Measurements from ENCODE around the gene RBKS.

RBKS gene

DNA sequence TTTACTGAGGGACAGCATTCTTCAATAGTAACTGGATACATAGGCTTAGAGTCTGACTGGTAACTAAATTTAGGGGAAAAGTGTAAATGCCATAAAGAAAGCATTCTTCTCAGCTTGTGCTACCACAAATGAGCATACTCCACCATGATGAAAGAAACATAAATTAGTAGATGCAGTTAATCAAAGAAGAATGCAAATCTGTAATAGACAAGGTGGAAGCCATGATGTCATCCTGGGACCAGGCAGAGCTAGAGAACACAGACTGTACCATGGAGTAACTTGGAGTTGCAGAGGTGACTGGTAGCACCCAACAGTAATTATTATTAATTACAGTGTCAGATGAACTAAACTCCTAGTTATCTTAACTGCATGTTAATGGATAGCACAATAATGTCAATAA, 51.7 kb downstream of the RBKS start:
- no peaks in the 10 kb centered on the region for H3K9me3 Mint-ChIP-seq
- DNase-seq, result no peak
- H3K27me3 Mint-ChIP-seq, result no peaks in the 10 kb centered on the region
- no peak for ATAC-seq
- no peaks in the 10 kb centered on the region for H3K4me1 Mint-ChIP-seq
- no peak overlapping the region for H3K27ac Mint-ChIP-seq
- no peak overlapping the region for H3K4me3 Mint-ChIP-seq

- H3K4me3 Mint-ChIP-seq, result no peak overlapping the region
- H3K4me1 Mint-ChIP-seq, result no peaks in the 10 kb centered on the region
- no peak for ATAC-seq
- DNase-seq, result no peak
- no peaks in the 10 kb centered on the region for H3K27me3 Mint-ChIP-seq
- no peak overlapping the region for H3K27ac Mint-ChIP-seq
- H3K9me3 Mint-ChIP-seq, result no peaks in the 10 kb centered on the region
Observed at GRCh38 chr2:27833931-27834330, 56.3 kb downstream of the RBKS start.

- H3K4me3 Mint-ChIP-seq, result no peak overlapping the region
- H3K27ac Mint-ChIP-seq, result no peak overlapping the region
- ATAC-seq (no peak), DNase-seq (no peak)
- H3K4me1 Mint-ChIP-seq, result no peaks in the 10 kb centered on the region
- no peaks in the 10 kb centered on the region for H3K9me3 Mint-ChIP-seq
- H3K27me3 Mint-ChIP-seq, result no peaks in the 10 kb centered on the region
Observed at GRCh38 chr2:27832396-27832795, 57.8 kb downstream of the RBKS start.

DNA sequence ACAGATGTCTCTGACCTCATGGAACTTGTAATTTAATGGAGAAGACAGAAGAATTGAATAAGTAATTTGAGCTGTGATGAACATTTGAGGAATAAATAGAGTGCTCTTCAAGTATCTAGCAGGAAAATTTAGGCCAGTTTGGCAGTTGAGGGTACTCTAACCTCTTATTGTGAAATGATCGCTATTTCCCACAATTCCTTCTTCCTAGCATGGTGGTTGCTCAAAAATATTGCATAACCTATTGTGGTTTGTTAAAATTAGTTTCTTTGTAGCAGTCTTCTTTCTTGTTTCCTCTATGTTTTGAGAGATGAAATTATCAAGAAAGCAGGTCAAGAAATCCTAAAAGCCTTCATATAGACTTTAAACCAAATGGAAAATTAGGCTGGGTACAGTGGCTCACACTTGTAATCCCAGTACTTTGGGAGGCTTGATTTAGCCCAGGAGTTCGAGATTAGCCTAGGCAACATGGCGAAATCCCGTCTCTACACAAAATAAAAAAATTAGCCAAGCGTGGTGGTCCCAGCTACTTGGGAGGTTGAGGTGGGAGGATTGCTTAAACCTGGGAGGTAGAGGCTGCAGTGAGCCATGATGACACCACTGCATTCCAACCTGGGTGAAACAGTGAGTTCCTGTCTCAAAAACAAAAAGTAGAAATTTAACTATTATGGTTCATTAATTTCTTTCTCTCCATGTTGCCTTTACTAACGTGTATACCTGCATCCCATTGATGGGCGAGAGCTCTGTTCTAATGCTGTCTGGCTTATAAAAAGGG, 58.7 kb downstream of the RBKS start:
- Mint-ChIP-seq H3K4me1 (no peaks in the 10 kb centered on the region), H3K27ac (no peak overlapping the region), H3K4me3 (no peak overlapping the region), H3K9me3 (no peaks in the 10 kb centered on the region), H3K27me3 (no peaks in the 10 kb centered on the region)
- DNase-seq (no peak), ATAC-seq (no peak)

DNA sequence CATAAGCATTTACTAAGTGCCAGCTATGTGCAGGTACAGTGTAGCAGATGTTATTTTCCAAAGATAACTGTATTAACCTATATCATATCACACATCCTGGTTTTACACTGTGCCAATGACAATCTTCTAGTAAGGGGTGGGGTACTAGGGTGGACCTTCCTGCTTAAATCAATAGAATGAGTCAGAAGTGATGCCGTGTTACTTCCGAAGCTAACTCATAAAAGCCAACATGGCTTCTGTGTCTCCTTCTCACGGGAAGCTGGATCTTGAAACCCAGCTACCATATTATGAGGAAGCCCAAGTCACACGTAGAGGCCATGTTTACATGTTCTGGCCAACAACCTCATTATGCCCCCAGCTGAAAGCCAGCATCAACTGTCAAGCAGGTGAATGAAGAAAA, 59.5 kb downstream of the RBKS start:
- no peak for DNase-seq
- Mint-ChIP-seq H3K27ac (no peak overlapping the region), H3K4me3 (no peak overlapping the region), H3K4me1 (no peaks in the 10 kb centered on the region), H3K9me3 (no peaks in the 10 kb centered on the region), H3K27me3 (no peaks in the 10 kb centered on the region)
- ATAC-seq, result no peak

DNA sequence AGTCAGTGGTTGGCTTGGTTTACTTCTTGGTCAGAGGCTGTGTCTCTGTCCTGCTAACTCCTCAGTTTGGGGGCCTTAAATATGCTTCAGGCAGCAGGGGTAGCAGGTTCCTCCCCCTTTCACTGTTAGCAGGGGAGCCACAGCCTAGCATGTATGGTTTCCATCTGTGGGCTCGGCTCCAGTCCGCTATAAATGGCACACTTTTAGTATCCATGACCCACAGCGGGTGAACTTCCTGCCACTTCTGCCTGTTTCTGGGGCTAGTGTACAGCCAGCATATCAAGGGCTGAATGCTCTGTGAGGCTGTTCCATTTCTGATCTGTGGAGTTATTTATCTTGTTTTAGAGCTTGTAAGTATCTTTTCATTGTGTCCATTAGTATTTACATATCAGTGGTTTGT, 60.4 kb downstream of the RBKS start:
- Mint-ChIP-seq H3K27me3 (no peaks in the 10 kb centered on the region), H3K27ac (no peak overlapping the region), H3K4me1 (no peaks in the 10 kb centered on the region), H3K4me3 (no peak overlapping the region), H3K9me3 (peaks cover 0 to under 1% of the 10 kb centered on the region in 2 donors)
- DNase-seq (no peak), ATAC-seq (no peak)

GRCh38 chr2:27828305-27828704, 61.9 kb downstream of the RBKS start:
- H3K27ac Mint-ChIP-seq, result no peak overlapping the region
- no peaks in the 10 kb centered on the region for H3K27me3 Mint-ChIP-seq
- H3K9me3 Mint-ChIP-seq, result peaks cover 12 to 13% of the 10 kb centered on the region in 2 donors
- H3K4me1 Mint-ChIP-seq, result no peaks in the 10 kb centered on the region
- ATAC-seq (no peak), DNase-seq (no peak)
- H3K4me3 Mint-ChIP-seq, result no peak overlapping the region

- H3K9me3 Mint-ChIP-seq, result peaks cover 12 to 13% of the 10 kb centered on the region in 2 donors
- ATAC-seq, result no peak
- no peak overlapping the region for H3K4me3 Mint-ChIP-seq
- H3K27me3 Mint-ChIP-seq, result no peaks in the 10 kb centered on the region
- no peak overlapping the region for H3K27ac Mint-ChIP-seq
- H3K4me1 Mint-ChIP-seq, result no peaks in the 10 kb centered on the region
- no peak for DNase-seq
Observed at GRCh38 chr2:27824401-27824800, 65.8 kb downstream of the RBKS start.

DNA sequence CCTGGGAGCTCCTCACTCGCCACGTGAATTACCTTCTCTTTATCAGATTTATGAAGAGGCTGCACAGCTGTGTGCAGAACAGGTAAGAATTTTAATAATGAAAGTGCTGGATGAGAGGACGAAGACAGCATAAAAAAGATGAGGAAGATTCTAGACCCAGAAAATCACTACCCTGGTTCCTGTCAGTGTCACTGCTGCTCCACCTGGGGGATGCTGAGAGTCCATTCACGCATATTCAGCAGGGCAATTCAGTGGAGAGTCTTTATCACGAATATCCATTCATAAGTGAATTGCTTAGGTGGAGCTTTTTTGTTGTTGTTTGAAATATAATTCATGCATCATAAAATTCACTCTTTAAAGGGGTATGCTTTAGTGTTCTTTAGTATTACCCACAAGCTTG, 66.6 kb downstream of the RBKS start:
- DNase-seq (no peak), ATAC-seq (no peak)
- Mint-ChIP-seq H3K9me3 (peaks cover 12 to 13% of the 10 kb centered on the region in 2 donors), H3K27ac (no peak overlapping the region), H3K27me3 (no peaks in the 10 kb centered on the region), H3K4me1 (no peaks in the 10 kb centered on the region), H3K4me3 (no peak overlapping the region)

DNA sequence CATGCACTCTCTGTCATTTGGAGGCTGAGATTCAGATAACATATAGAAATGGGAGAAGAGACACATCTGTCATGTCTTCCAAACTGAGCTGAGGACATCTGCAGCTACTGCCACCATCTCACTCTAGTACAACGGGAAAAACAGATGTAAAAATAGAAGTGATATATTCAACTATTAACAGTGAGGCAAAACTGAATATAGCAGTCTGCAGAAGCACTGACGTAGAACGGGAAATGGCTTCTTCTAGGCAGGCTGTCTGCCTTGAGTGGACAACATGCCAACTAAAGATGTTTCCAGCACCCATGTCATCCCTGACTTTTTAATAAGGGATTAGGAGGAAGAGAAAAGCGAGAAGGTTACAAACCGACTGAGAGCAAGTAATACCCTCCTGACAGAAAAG, 67.1 kb downstream of the RBKS start:
- Mint-ChIP-seq H3K27ac (no peak overlapping the region), H3K9me3 (peaks cover 12 to 13% of the 10 kb centered on the region in 2 donors), H3K27me3 (no peaks in the 10 kb centered on the region), H3K4me3 (no peak overlapping the region), H3K4me1 (no peaks in the 10 kb centered on the region)
- ATAC-seq, result no peak
- no peak for DNase-seq

DNA sequence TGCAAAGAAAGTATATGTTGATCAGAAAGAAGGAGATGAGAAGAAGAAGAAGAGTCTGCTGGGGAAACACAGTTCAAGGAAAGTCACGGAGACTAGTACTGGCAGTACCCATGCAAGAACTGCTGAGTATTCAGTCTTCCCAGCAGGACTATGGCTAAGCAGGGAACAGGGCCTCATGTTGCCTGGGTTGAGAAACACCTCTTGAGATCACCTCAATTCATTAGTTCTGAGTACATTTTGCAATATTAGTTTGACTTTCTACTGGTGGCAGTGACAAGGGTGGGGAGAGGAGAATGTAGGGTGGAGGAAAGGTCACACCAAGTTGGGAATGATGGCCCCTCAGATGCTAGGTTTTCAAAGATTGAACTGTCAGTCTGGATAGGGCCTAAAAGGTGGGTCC, 68.1 kb downstream of the RBKS start:
- Mint-ChIP-seq H3K4me1 (no peaks in the 10 kb centered on the region), H3K9me3 (peaks cover 12 to 13% of the 10 kb centered on the region in 2 donors), H3K4me3 (no peak overlapping the region), H3K27me3 (no peaks in the 10 kb centered on the region), H3K27ac (no peak overlapping the region)
- ATAC-seq (no peak), DNase-seq (no peak)

GRCh38 chr2:27815860-27816438, 74.2 kb downstream of the RBKS start:
- no peak for ATAC-seq
- no peaks in the 10 kb centered on the region for H3K27me3 Mint-ChIP-seq

GRCh38 chr2:27814758-27815157, 75.4 kb downstream of the RBKS start:
- no peak overlapping the region for H3K27ac Mint-ChIP-seq
- ATAC-seq (no peak), DNase-seq (no peak)
- H3K27me3 Mint-ChIP-seq, result no peaks in the 10 kb centered on the region
- H3K4me1 Mint-ChIP-seq, result no peaks in the 10 kb centered on the region
- no peaks in the 10 kb centered on the region for H3K9me3 Mint-ChIP-seq
- no peak overlapping the region for H3K4me3 Mint-ChIP-seq

More at GRCh38 chr2:27815860-27816438, 74.2 kb downstream of the RBKS start:
- no peak overlapping the region for H3K4me3 Mint-ChIP-seq
- no peak overlapping the region for H3K27ac Mint-ChIP-seq
- no peak for DNase-seq
- H3K4me1 Mint-ChIP-seq, result no peaks in the 10 kb centered on the region
- H3K9me3 Mint-ChIP-seq, result no peaks in the 10 kb centered on the region

DNA sequence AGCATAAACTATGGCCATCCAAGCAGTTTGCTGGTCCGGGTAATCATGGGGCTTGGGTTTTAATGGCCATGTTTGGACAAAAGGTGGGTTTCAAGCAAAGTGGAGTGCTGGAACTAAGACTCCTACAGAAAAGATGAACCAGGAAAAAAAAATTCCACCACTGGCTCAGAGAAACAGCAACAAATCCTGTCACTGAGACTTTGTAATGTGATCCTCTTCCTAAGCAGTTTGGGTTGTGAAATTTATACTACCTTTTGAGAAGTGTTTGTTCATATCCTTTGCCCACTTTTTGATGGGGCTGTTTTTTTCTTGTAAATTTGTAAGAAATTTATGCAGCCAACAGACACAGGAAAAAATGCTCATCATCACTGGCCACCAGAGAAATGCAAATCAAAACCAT, 78.4 kb downstream of the RBKS start:
- DNase-seq, result no peak
- Mint-ChIP-seq H3K27me3 (no peaks in the 10 kb centered on the region), H3K4me3 (no peak overlapping the region), H3K4me1 (no peaks in the 10 kb centered on the region), H3K27ac (no peak overlapping the region), H3K9me3 (no peaks in the 10 kb centered on the region)
- ATAC-seq, result no peak

DNA sequence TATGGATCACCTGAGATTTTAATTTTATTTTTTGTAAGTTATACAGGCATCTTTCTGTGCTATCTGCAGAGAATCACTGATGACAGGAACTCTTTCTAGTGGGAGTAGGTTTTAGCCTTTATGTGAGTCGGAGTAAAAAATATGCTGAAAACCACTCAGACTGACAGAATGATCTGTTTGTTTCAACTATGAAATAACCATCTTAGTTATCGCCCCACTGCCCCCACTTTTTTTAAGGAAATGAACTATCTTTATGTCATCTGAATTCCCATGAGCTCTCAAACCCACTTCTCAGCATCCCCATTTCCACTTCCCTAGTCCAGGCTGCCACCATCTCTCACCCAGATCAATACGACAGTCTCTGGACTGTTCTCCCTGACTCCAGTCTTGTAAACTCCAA, 79.7 kb downstream of the RBKS start:
- H3K4me3 Mint-ChIP-seq, result no peak overlapping the region
- no peaks in the 10 kb centered on the region for H3K4me1 Mint-ChIP-seq
- no peak for DNase-seq
- peak overlapping the region in 1 of 2 donors; percentile 34 for H3K27ac Mint-ChIP-seq
- no peaks in the 10 kb centered on the region for H3K27me3 Mint-ChIP-seq
- H3K9me3 Mint-ChIP-seq, result no peaks in the 10 kb centered on the region
- no peak for ATAC-seq

GRCh38 chr2:27809761-27810241, 80.4 kb downstream of the RBKS start:
- H3K4me3 Mint-ChIP-seq, result no peak overlapping the region
- no peaks in the 10 kb centered on the region for H3K27me3 Mint-ChIP-seq
- DNase-seq (no peak), ATAC-seq (no peak)
- H3K4me1 Mint-ChIP-seq, result no peaks in the 10 kb centered on the region
- no peak overlapping the region for H3K27ac Mint-ChIP-seq
- no peaks in the 10 kb centered on the region for H3K9me3 Mint-ChIP-seq

DNA sequence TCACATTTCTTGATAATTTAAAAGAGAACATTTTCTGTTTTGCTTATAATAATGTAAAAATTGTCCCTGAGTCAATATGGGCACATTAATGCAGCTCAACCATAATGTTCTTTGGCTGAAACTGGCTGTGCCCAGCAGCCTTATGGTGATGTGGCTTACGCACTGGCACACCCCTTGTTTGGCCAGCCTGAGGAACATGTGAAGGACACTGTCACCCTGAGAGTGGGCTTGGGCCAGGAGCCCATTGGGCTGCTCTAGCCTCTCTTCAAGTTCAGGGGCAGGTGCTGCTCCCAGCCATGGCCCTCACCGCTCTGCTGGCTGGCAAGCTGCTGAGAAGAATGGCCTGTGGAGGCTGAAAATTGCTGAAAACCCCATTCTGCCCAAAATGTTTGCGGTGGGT, 81.2 kb downstream of the RBKS start:
- DNase-seq (no peak), ATAC-seq (no peak)

More for the DNA sequence above, 81.2 kb downstream of the RBKS start:
- peak overlapping the region in 1 of 2 donors; percentile 23 for H3K27ac Mint-ChIP-seq
- no peak overlapping the region for H3K4me3 Mint-ChIP-seq
- no peaks in the 10 kb centered on the region for H3K27me3 Mint-ChIP-seq
- no peaks in the 10 kb centered on the region for H3K9me3 Mint-ChIP-seq
- H3K4me1 Mint-ChIP-seq, result no peaks in the 10 kb centered on the region

Data from stimulated activated naive CD8-positive, alpha-beta T cell treated with anti-CD3 and anti-CD28 coated beads, Interleukin-15, amount 100 ng/mL, for 72 hours (primary cell).